HEK293 (cell line): ENCODE results near the gene PRRG3.

Source experiments
- REPIN1 ChIP-seq: fragments of 450-650 bp; formaldehyde crosslinking; IDR thresholded peaks from 2 replicates; pipeline ENCODE4 v1.5.1; 2017; ENCODE audit warnings: missing biosample characterization, missing genetic modification characterization, low read depth
- SP2 ChIP-seq: fragments of 450-650 bp; formaldehyde crosslinking; IDR thresholded peaks from 2 replicates; pipeline ENCODE4 v1.5.1; 2016; ENCODE audit warnings: missing biosample characterization, missing genetic modification characterization
- TCF7L2 ChIP-seq: IDR thresholded peaks from 2 replicates; pipeline ENCODE4 v1.6.1; 2011; ENCODE audit warnings: low read depth, mild to moderate bottlenecking, inconsistent platforms, low read length, moderate library complexity, borderline replicate concordance
- TRIM28 ChIP-seq: IDR thresholded peaks from 2 replicates; pipeline ENCODE4 v1.6.1; 2011; ENCODE audit warnings: low read length, control low read depth, borderline replicate concordance
- ZBTB1 ChIP-seq: fragments of 450-650 bp; formaldehyde crosslinking; IDR thresholded peaks from 2 replicates; pipeline ENCODE4 v1.5.1; 2016; ENCODE audit warnings: missing biosample characterization, missing genetic modification characterization
- ZNF140 ChIP-seq: fragments of 450-650 bp; formaldehyde crosslinking; IDR thresholded peaks from 2 replicates; pipeline ENCODE4 v1.5.1; 2016; ENCODE audit warnings: missing biosample characterization, missing genetic modification characterization
- ZNF184 ChIP-seq: fragments of 450-650 bp; IDR thresholded peaks from 2 replicates; pipeline ENCODE4 v1.5.1; 2018; ENCODE audit warnings: missing biosample characterization, mild to moderate bottlenecking, missing genetic modification characterization
- ZNF24 ChIP-seq: fragments of 450-650 bp; formaldehyde crosslinking; IDR thresholded peaks from 2 replicates; pipeline ENCODE4 v1.5.1; 2016; ENCODE audit warnings: missing biosample characterization, missing genetic modification characterization
- ZNF658 ChIP-seq: fragments of 450-650 bp; formaldehyde crosslinking; IDR thresholded peaks from 2 replicates; pipeline ENCODE4; 2016; ENCODE audit warnings: missing biosample characterization, missing genetic modification characterization
- ZNF707 ChIP-seq: fragments of 450-650 bp; formaldehyde crosslinking; IDR thresholded peaks from 2 replicates; pipeline ENCODE4 v1.5.1; 2016; ENCODE audit warnings: missing biosample characterization, missing genetic modification characterization
- TF ChIP-seq, protein P1 (sequence below): fragments of 450-650 bp; formaldehyde crosslinking; IDR thresholded peaks from 2 replicates; pipeline ENCODE4 v1.5.1; 2016; ENCODE audit warnings: missing biosample characterization, missing genetic modification characterization
- TF ChIP-seq, protein P2 (sequence below): fragments of 450-650 bp; formaldehyde crosslinking; IDR thresholded peaks from 2 replicates; pipeline ENCODE4 v1.5.1; 2016; ENCODE audit warnings: missing biosample characterization, missing genetic modification characterization
- TF ChIP-seq, protein P3 (sequence below): fragments of 450-650 bp; formaldehyde crosslinking; IDR thresholded peaks from 2 replicates; pipeline ENCODE4 v1.5.1; 2016; ENCODE audit warnings: missing biosample characterization, missing genetic modification characterization

DNA sequence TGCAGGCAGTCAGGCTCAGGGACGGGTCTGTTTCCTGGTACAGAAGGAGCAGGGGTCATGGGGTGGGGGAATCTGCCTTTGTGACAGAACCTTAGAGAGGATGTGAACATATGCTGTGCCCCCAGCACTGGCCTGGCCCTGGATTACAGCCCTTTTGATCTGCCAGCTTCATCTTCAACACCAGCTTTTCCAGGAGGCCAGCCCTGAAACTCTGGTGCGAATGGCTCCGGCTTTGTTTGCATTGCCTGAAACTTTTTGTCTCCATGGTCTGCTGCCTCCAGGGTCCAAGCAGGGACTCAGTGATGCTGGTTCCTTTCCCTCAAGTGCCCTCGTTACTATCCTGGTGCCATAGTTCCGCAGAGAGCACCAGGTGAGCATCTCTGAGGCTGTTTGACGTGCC is 41.4 kb downstream of the PRRG3 start:
- TF ChIP-seq, protein P1, sequence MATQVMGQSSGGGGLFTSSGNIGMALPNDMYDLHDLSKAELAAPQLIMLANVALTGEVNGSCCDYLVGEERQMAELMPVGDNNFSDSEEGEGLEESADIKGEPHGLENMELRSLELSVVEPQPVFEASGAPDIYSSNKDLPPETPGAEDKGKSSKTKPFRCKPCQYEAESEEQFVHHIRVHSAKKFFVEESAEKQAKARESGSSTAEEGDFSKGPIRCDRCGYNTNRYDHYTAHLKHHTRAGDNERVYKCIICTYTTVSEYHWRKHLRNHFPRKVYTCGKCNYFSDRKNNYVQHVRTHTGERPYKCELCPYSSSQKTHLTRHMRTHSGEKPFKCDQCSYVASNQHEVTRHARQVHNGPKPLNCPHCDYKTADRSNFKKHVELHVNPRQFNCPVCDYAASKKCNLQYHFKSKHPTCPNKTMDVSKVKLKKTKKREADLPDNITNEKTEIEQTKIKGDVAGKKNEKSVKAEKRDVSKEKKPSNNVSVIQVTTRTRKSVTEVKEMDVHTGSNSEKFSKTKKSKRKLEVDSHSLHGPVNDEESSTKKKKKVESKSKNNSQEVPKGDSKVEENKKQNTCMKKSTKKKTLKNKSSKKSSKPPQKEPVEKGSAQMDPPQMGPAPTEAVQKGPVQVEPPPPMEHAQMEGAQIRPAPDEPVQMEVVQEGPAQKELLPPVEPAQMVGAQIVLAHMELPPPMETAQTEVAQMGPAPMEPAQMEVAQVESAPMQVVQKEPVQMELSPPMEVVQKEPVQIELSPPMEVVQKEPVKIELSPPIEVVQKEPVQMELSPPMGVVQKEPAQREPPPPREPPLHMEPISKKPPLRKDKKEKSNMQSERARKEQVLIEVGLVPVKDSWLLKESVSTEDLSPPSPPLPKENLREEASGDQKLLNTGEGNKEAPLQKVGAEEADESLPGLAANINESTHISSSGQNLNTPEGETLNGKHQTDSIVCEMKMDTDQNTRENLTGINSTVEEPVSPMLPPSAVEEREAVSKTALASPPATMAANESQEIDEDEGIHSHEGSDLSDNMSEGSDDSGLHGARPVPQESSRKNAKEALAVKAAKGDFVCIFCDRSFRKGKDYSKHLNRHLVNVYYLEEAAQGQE (tag by site-specific recombination): no peak
- no peak for TF ChIP-seq ZNF140 (tag by site-specific recombination)
- no peak for TF ChIP-seq ZNF658 (tag by site-specific recombination)
- no peak for TF ChIP-seq TCF7L2
- no peak for TF ChIP-seq ZNF707
- TF ChIP-seq, protein P2, sequence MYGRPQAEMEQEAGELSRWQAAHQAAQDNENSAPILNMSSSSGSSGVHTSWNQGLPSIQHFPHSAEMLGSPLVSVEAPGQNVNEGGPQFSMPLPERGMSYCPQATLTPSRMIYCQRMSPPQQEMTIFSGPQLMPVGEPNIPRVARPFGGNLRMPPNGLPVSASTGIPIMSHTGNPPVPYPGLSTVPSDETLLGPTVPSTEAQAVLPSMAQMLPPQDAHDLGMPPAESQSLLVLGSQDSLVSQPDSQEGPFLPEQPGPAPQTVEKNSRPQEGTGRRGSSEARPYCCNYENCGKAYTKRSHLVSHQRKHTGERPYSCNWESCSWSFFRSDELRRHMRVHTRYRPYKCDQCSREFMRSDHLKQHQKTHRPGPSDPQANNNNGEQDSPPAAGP (tag by site-specific recombination): no peak
- no peak for TF ChIP-seq TRIM28
- no peak for TF ChIP-seq SP2 (tag by site-specific recombination)
- TF ChIP-seq, protein P3, sequence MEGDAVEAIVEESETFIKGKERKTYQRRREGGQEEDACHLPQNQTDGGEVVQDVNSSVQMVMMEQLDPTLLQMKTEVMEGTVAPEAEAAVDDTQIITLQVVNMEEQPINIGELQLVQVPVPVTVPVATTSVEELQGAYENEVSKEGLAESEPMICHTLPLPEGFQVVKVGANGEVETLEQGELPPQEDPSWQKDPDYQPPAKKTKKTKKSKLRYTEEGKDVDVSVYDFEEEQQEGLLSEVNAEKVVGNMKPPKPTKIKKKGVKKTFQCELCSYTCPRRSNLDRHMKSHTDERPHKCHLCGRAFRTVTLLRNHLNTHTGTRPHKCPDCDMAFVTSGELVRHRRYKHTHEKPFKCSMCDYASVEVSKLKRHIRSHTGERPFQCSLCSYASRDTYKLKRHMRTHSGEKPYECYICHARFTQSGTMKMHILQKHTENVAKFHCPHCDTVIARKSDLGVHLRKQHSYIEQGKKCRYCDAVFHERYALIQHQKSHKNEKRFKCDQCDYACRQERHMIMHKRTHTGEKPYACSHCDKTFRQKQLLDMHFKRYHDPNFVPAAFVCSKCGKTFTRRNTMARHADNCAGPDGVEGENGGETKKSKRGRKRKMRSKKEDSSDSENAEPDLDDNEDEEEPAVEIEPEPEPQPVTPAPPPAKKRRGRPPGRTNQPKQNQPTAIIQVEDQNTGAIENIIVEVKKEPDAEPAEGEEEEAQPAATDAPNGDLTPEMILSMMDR (tag by site-specific recombination): no peak
- TF ChIP-seq ZNF24 (tag by site-specific recombination): no peak
- TF ChIP-seq ZNF184 (tag by site-specific recombination): no peak
- TF ChIP-seq REPIN1: no peak
- TF ChIP-seq ZBTB1 (tag by site-specific recombination): no peak
